M059J (cell line): Measurements from ENCODE around the gene CENPM. TPM values are rescaled to one million over a fixed set of nuclear protein-coding genes. Genes with fewer than 3 reads are reported as not detected.

Source experiments
- DNase-seq: peaks from one replicate; pipeline ENCODE4 v3.0.0-alpha.2; 2012; ENCODE audit warnings: low read depth
- total RNA-seq: library from RNA; depleted of rRNA; stranded (reverse); fragments of >200 nt; shearing (Covaris generic); gene quantifications from 2 replicates; pipeline ENCODE4 v1.2.3, GENCODE V29; 2014

CENPM gene
- total RNA-seq, 1 experiment from 2014 or later, result 62.8 TPM

DNA sequence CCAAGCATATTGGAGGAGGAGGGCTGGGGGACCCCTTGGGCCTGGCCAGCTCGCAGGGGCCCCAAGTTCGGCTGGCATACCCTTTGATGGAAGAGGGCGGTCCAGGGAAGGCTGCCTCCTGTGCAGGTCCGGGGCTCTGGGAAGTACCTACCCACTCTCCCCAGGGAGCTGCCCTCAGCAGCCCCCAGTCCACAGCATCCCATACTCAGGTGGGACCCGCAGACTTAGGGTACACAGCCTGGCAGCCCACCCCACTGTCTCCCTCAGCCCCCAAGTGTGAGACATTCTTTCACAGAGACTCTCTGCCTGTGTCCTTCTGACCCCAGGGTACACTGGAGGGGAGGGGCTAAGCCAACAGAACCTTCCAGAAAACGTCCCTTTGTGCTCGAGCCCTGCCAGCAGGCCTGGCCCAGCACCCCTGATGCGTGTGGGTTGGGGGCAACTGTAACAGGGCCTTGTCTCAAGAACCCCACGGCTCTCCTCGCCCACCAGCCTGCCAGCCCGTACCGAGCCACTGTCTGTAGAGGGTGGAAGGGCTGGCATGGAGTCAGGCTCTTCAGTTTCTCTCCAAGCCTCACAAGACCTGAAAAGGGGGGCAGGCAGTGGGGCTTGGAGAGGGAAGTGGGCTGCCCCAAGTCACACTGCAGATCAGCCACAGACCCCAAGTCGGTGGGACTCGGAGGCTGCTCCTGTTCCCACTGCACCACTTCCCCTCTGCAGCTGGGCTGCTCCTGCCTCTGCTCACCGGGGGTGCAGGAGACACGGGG lies 13.4 kb downstream of the CENPM start:
- no peak for DNase-seq

DNA sequence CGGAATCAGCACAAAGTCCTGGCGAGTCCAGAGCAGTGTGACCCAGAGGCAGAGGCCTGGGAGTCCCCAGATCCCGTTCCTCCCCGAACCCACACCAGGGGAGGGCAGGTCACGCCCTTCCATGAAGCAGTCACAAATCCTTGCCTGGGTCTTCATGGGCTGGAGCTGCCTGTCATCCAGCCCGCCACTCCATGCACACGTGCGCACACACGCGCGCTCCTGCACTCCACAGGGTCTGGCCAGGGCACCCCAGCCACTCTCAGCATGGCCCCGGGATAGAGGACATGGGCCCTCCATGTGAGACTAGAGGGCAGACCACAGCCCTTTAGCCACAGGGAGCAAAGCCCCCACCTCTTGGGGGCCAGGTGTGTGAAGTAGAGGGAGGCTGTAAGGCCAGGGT lies 14.6 kb downstream of the CENPM start:
- DNase-seq, result no peak

DNA sequence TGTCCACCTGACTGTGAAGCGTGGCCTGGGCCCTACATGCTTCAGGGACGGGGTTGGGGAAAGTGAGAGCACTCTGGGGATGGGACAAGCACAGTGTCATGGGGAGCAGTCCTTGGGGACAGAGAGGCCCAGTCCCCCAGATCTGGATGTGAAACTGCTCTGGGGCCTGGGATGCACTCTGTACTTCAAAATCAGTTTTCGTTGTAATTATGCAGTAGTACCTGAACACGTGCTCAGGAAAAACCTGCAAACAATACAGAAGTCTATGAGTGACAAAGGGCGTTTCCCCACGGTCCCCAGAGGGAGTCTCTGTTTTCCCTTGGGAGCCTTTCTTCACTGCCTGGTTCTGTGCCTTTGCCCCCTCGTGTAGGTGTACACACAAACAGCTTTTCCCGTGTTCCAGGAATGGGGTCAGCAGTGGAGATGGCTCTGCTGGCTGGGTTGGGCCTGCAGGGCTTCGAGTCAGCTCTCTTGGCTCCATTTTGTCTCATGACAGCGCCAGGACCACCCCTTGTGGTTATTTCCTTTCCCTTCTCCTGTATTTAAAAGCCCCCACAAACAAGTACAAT lies 15.2 kb downstream of the CENPM start:
- DNase-seq, result no peak

DNA sequence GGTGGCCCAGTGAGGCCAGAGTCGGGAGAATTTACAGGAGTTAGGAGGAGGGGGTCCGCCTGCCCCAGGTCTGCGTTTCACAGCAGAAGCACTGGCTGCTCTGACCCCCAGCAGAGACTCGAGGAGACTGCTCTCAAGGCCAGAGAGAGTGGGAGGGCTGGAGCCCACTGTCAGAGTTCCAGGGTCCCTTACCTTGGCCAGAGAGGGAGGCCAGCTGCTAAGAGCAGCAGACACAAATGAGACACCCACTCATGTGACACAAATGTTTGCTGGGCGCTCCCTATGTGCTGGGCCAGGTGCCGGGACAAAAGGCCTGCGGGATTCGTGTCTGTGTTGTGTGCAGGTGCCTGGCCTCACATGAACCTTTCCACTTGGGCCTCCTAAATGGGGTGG lies 17.5 kb downstream of the CENPM start:
- DNase-seq, result no peak

DNA sequence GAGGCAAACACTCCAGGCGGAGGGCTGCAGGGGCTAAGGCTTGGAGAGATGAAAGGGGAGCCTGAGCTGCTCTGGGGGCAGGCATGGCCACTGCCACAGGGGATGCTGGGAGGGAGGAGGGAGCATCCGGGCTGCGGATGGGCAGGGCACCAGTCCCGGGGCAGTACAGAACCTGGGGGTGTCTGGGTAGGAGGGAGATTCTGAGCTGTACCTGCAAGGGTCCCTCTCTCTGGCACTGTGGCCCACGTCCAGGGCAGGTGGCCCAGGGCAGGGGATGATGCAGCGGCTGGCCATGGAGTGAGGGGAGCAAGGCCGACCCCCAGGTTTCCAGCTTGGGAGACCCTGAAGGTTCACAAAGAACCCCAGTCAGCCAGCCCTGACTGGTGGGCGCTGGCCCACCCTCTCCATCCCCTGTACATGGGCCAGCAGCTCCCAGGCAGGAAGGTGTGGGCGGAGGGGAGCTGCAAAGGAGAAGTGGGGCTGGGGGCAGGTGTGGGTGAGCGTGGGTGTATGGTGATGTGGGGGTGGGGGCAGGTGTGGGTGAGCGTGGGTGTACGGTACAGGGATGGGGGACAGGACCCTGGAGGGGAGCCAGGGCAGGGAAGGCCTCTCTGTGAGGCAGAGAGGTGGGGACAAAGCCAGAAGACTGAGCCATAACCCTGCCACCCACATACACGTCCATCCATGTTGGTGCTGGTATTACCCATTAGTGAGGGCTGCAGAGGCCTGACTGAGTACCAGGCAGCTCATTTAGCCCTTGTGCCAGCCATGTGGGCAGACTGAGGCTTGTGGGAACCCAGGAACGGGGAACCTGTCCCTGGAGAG lies 18.1 kb downstream of the CENPM start:
- DNase-seq, result no peak

DNA sequence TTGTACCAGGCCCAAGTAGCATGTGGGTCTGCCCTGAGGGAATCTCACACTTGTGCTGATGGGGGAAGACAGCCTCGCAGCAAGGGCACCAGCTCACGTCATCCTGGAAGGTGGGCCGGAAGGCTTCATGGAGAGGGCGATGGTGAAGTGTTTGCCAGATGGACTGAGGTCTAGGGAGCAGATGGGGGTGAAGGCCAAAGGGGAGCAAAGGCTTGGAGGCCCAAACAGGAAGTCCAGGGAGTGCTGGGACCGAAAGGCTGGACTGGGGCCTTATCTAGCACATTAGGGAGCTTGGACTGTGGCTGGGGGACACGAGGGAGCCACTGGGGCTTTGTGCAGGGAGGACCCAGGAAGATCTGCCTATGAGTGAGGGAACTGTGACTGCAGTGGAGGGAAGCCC lies 19.1 kb downstream of the CENPM start:
- DNase-seq, result no peak

DNA sequence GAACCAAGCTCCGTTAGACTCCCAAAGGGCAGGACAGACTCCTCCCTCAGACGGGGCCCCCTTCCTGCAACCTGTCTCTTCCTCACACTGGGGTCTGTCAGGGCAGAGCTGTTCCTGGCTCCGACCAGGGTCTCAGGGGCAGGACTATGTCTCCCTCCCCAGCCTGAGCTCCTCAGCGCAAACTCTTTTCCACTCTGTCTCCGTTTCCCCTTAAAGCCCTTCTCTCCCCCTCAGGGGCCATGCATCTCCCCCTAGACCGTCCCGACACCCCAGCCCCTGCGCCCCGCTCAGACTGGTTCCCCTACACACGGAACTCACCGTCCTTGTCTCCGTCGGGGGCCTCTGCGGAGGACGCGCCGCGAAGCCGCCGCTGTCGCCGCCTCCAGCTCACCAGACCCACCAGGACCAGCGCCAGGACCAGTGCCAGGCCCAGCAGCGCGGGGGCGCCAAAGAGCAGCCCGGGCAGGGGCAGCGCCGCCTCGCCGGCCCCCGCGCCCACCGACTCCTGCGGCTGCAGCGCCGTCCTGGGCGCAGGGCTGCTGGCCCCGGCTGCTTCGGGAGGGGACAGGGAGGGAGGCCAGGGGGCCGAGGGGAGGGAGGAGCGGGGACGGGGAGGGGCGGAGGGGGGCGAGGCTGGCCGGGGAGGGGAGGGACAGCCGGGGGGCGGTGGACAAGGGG lies 21.0 kb downstream of the CENPM start:
- DNase-seq, result no peak

DNA sequence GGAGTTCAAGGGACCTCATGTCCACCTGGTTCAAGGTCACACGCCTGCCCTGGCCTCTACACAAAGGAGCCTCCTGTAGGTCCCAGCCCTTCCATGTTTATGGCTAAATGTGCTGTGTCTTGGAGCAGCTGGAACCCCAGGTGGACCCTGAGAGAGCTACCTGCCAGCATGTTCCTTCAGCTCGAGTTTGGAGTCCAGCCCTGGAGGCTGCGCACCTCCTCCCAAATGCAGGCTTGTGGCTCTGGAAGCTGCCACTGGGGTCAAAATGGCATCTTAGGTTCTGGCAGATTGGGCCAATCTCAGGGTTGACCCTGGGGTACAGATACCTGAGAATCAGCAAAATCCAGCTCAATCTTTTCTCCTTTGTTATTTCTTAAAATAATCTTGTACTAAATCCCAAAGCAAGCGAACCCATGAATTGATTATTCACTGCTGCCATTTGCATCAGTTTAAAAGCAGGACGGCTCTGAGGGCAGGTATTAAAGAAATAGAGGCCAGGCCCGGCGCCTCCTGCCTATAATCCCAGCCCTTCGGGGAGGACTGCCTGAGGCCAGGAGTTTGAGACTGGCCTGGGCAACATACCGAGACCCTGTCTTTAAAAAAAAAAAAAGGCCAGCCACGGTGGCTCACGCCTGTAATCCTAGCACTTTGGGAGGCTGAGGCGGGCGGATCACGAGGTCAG lies 23.2 kb downstream of the CENPM start:
- no peak for DNase-seq

DNA sequence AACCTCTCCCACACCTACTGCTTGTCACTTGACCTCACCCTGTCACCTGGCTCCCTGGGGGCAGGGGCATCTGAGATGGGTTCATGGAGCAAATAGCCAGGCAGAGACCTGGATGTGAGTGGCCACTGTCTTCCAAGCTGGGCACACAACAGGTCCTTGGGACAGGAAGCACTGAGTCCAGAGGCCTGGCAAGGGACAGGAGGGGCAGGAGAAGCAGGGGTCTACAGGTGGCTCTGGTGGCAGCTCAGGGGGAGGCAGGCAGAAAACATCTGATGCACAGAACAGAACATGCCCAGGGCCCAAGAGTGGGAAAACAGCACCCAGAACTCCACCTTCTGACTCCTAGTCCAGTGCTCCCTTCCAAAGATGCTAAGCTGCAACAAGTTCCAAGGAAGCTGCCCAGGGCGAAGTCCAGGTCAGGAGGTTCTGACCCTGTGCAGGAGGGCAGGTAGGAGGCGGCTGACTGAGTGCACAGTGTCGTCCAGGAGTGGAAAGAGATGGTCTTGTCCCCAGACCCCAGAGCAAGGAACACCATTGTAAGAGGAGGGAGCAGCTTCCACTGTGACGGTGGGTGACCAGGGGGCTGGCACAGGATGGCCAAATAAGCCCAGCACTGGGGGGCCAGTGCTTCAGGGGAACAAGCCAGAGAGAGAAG lies 23.9 kb downstream of the CENPM start:
- no peak for DNase-seq

DNA sequence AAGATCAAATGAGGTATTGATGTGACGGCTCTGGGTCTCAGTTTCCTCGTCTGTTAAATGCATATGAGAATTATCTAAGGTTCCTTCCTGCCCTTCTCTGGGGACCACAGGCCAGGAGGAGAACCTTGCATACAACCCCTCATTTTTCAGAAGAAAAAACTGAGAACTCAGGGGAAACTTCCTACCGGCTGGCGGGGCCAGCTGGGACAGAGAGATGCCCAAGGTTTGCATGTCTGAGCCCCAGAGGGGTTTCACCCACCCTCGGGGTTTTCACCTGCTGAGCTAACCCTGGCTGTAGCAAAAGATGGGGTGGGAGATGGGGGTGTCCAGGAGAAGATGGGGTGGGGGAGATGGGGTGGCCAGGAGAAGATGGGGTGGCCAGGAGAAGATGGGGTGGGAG lies 24.6 kb downstream of the CENPM start:
- no peak for DNase-seq

DNA sequence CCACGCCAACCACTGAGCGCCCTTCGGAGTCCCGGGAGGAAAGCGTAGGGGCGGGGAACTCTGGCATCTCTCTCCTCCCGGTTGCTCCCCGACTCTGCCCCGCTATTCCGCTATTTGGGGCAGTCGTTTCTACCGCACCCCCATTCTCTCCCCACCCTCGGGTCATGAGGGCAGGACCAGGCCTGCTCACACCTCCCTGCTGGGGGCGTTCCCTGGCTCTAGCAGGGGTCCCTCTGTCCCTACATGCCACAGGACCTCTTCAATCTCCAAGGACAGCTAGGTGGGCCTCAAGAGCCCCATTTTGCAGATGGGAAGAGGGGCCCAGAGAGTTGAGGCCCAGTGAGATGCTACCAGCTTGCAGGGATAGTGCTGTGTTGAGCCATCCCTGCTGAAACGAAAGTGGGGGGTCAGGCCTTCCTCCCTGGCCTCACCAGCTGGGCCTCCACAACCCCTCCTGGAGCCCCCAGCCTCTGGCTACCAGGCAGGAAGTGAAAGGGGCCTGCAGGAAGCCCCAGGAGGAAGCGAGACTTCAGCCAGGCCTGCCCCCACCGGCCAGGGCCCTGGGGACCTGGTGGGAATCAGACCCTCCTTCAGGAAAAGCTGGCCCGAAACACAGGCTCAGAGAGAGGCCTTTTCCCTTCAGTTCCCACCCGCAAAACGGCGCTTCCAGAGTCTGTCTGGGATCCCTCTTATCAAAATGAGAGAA lies 26.5 kb downstream of the CENPM start:
- DNase-seq, result no peak

DNA sequence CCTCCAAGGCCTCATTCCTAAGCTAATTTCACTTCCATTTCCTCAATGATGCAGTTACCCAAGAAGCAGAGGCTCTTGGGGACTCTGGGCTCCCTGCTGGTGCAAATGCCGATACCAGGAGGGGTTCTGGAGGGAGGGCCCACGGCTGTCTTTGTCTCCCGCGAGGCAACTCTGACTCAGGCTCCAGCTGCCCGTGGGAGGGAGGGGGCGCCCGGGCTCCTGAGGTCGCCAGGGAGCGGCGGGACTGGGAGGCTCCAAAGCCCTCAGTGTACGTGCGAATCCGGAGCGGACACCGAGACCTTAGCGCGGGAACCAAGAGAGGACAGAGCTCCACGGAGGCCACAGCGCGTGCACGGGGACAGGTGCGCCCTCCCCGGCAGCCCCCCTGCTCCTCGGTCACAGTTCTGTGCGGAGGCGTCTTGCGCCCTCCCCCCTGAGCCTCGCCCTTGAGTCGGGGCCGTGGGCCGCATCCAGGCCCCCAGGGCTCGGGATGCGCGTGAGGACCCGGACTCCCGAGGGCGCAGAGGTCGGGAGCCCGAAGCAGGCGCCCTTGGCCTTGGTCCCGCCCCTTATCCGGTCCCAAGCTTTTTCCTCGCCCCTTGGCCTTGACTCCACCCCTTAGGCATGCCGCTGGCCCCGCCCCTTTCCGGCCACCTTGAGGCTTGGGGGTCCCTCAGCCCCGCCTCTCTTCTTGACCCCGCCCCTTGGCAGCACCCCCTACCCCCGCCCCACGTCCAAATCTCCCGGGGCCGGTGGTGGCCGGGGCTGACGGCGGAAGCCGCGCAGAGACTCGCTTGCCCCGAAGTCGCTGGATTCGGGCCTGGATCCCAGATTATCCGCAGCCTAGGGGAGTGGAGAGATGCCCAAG lies 27.4 kb downstream of the CENPM start:
- DNase-seq, result peak; percentile 14

DNA sequence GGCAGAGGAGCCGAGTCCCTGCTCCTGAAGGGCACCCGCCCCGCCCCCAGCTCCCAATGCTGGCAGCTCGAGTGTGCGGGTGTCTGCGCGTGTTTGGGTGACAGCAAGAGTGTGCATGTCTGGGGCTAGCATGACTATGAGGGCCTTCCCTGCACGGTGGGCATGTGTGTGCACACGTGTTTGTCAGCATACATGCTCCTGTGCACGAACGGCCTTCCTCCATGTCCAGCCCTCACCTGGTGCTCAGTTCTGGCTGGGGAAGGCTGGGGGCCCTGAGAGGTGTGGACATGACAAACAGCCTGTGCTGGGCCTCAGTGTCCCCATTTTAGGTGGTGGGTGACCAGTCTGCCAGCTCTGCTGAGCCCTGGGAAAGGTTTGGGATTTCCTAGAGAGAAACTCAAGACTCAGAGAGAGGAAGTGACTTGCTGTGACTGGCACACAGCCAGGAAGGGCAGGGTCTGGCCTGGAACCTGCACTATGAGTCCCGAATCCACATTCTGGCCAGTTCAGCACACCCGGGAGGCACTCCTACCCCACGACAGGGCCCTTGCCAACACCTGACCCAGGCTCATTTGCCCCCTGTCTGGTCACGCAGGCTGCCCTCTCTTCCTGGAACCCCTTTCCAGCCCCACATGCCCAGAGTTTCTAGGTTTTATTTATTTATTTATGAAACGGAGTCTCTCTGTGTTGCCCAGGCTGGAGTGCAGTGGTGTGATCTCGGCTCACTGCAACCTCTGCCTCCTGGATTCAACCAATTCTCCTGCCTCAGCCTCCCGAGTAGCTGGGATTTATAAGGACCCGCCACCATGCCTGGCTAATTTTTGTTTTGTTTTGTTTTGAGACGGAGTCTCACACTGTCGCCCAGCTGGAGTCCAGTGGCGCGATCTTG lies 28.8 kb downstream of the CENPM start:
- peak; percentile 69 for DNase-seq

DNA sequence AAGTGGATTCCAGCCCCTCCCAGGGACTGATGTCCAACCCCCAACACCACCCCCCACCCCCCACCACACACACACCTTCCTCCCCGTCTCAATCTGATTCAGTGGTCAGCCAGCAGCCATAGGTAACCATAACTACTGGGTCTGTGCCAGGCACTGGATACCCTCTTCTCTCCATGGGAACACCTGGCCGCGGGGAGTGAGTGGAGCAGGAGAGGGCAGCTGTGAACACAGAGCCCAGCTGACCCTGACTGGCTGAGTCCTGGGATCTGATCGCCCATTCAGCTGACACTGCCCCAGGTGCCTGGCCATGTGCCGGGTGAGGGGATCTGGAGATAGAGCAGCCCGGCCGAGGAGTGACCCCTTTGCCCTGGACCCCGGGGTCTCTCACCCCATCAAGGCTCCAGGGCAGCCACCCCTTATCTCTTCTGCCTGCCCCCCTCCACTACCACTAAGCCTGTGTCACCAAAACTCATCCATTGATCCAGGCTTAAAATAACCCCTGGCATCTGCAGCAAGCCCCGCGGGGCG lies 29.5 kb downstream of the CENPM start:
- no peak for DNase-seq

DNA sequence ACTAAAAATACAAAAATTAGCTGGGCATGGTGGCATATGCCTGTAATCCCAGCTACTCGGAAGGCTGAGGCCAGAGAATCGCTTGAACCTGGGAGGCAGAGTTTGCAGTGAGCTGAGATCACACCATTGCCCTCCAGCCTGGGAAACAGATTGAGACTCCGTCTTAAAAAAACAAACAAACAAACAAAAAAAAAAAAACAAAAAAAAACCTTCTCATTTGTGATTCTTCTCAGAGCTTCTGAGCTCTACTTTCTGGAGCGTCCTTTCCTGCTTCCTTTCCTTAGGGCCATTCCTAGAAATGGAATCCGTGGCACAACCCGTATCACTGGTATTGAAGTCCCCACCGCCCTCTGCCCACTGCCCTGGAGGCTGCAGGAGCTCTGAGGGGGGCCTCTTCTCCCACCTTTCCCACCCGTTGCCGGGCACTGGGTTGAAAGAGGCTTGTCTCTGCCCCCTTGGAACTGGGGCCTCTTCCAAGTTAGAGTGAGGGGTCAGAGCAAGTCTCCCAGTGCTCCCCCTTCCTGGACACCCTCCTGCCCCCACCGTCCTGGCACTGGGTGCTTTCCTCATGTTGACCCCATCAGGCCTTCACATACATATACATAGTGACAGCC lies 30.1 kb downstream of the CENPM start:
- no peak for DNase-seq

DNA sequence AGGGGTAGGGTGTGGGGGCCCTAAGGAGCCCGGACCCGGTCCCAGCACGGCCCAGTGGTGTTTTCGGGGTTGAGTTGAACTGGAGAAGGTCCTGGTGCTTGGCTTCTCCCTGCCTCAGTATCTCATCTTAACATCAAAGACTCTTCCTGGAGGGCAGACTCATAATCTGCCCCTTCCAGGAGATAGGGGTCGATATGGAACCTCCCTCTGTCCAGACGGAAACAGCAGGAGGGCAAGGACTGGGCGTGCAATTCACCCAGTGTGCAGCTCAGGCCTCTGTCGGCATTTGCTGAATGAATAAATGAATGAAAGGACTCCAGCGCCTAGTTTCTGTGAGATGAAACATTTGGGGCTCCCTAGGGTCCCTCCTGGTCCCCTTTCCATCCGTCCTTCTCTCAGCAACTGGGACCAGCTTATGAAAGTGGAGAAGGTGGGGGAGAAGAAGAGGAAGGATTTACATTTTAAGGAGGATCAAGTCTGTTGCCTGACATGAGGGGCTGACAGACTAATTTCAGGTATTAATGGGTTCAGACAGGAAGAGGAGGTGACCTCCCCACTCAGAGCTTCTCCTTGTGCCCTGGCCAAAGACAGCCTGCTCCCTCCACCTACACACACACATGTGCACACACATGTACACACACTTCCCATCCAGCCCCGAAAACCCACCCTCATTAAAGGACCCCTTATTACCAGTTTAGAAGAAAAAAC lies 31.0 kb downstream of the CENPM start:
- DNase-seq, result no peak
